ENCODE measurements around the gene GPX4. TPM values are rescaled to one million over a fixed set of nuclear protein-coding genes. Genes with fewer than 3 reads are reported as not detected.
A peak's percentile ranks its signal among the peaks of the same experiment; 100 is the strongest.

The GPX4 gene
- polyA plus RNA-seq, 3 donors = 459 to 508 (median 493) TPM

- 96% methylated on average over 13 of the region's 15 CpGs for WGBS (ENCODE audit: insufficient coverage)
- Mint-ChIP-seq H3K36me3 (peaks cover 54 to 75% of the 10 kb centered on the region in 2 donors), H3K27me3 (ENCODE audit: low read depth in 3 of 3) (peaks cover 0 to 1% (median 0%) of the 10 kb centered on the region in 3 donors), H3K9me3 (peaks cover 0 to 7% (median 0%) of the 10 kb centered on the region in 7 donors), H3K27ac (peak overlapping the region in 4 of 7 donors; percentile 42 to 58 (median 48)), H3K4me1 (peaks cover 16% of the 10 kb centered on the region), H3K4me3 (no peak overlapping the region)
- TF ChIP-seq, protein P1, sequence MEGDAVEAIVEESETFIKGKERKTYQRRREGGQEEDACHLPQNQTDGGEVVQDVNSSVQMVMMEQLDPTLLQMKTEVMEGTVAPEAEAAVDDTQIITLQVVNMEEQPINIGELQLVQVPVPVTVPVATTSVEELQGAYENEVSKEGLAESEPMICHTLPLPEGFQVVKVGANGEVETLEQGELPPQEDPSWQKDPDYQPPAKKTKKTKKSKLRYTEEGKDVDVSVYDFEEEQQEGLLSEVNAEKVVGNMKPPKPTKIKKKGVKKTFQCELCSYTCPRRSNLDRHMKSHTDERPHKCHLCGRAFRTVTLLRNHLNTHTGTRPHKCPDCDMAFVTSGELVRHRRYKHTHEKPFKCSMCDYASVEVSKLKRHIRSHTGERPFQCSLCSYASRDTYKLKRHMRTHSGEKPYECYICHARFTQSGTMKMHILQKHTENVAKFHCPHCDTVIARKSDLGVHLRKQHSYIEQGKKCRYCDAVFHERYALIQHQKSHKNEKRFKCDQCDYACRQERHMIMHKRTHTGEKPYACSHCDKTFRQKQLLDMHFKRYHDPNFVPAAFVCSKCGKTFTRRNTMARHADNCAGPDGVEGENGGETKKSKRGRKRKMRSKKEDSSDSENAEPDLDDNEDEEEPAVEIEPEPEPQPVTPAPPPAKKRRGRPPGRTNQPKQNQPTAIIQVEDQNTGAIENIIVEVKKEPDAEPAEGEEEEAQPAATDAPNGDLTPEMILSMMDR (IDR thresholded peaks at IDR 0.05) = no peak
- Histone ChIP-seq H3K79me2 (ENCODE audit: insufficient read depth, low read length) (peaks cover 43% of the 10 kb centered on the region), H3K27me3 (ENCODE audit: control insufficient read depth in 2 of 2, insufficient read depth in 2 of 2, low read length in 2 of 2) (no peaks in the 10 kb centered on the region), H2AFZ (ENCODE audit: insufficient read depth, low read depth, low read length, poor library complexity, severe bottlenecking) (no peak overlapping the region), H3K9me3 (replicated peaks in 1 of 2; ENCODE audit: control insufficient read depth in 1 of 2, insufficient read depth in 1 of 2, low read length in 2 of 2) (no peaks in the 10 kb centered on the region), H3K4me3 (replicated peaks in 1 of 3; ENCODE audit: low read depth in 2 of 3, low read length in 3 of 3) (no peak overlapping the region), H3K9ac (ENCODE audit: insufficient read depth, low read length, poor library complexity, severe bottlenecking) (no peak overlapping the region), H3K27ac (ENCODE audit: low read depth in 1 of 2, low read length in 2 of 2) (no peak overlapping the region), H4K20me1 (ENCODE audit: insufficient read depth, low read length) (peaks cover 86% of the 10 kb centered on the region), H3K36me3 (replicated peaks in 1 of 2; ENCODE audit: control insufficient read depth in 1 of 2, insufficient read depth in 2 of 2, low read length in 2 of 2) (peaks cover 43 to 77% of the 10 kb centered on the region in 2 donors), H3K4me2 (replicated peaks; ENCODE audit: extremely low read depth, low read length, poor library complexity, severe bottlenecking) (no peak overlapping the region), H3K4me1 (ENCODE audit: control insufficient read depth in 1 of 2, insufficient read depth in 2 of 2, low read length in 2 of 2) (peaks cover 4 to 5% of the 10 kb centered on the region in 2 donors)
- DNase-seq = no peak
- intact Hi-C loops (cut with micrococcal nuclease) = no loop called here
These were observed 35.3 kb downstream of the GPX4 start for GRCh38 chr19:1139126-1139525.

GRCh38 chr19:1140272-1141027, 36.7 kb downstream of the GPX4 start:
- intact Hi-C loops (cut with micrococcal nuclease) = no loop called here
- Histone ChIP-seq H3K36me3 (replicated peaks in 1 of 2; ENCODE audit: control insufficient read depth in 1 of 2, insufficient read depth in 2 of 2, low read length in 2 of 2) (peaks cover 46 to 83% of the 10 kb centered on the region in 2 donors), H2AFZ (ENCODE audit: insufficient read depth, low read depth, low read length, poor library complexity, severe bottlenecking) (no peak overlapping the region), H3K9ac (ENCODE audit: insufficient read depth, low read length, poor library complexity, severe bottlenecking) (no peak overlapping the region), H3K4me3 (replicated peaks in 1 of 3; ENCODE audit: low read depth in 2 of 3, low read length in 3 of 3) (no peak overlapping the region), H3K4me1 (ENCODE audit: control insufficient read depth in 1 of 2, insufficient read depth in 2 of 2, low read length in 2 of 2) (no peaks in the 10 kb centered on the region), H3K27ac (ENCODE audit: low read depth in 1 of 2, low read length in 2 of 2) (no peak overlapping the region), H4K20me1 (ENCODE audit: insufficient read depth, low read length) (peaks cover 88% of the 10 kb centered on the region), H3K9me3 (replicated peaks in 1 of 2; ENCODE audit: control insufficient read depth in 1 of 2, insufficient read depth in 1 of 2, low read length in 2 of 2) (no peaks in the 10 kb centered on the region), H3K27me3 (ENCODE audit: control insufficient read depth in 2 of 2, insufficient read depth in 2 of 2, low read length in 2 of 2) (no peaks in the 10 kb centered on the region), H3K4me2 (replicated peaks; ENCODE audit: extremely low read depth, low read length, poor library complexity, severe bottlenecking) (no peak overlapping the region), H3K79me2 (ENCODE audit: insufficient read depth, low read length) (peaks cover 32% of the 10 kb centered on the region)
- Mint-ChIP-seq H3K27me3 (ENCODE audit: low read depth in 3 of 3) (peaks cover 0 to 3% (median 3%) of the 10 kb centered on the region in 3 donors), H3K4me1 (peaks cover 8% of the 10 kb centered on the region), H3K36me3 (peaks cover 57 to 77% of the 10 kb centered on the region in 2 donors), H3K4me3 (no peak overlapping the region), H3K9me3 (peaks cover 0 to 13% (median 2%) of the 10 kb centered on the region in 7 donors), H3K27ac (peak overlapping the region in 2 of 7 donors; percentile 57 to 76)
- DNase-seq = no peak
- WGBS (ENCODE audit: insufficient coverage) = 93% methylated on average over 23 of the region's 39 CpGs
- TF ChIP-seq, protein P1 (IDR thresholded peaks at IDR 0.05) = no peak

Measured in CD14-positive monocyte (primary cell).